Measurements from ENCODE around the gene ATP6V0C. TPM values are rescaled to one million over a fixed set of nuclear protein-coding genes. Genes with fewer than 3 reads are reported as not detected.

ATP6V0C gene
- total and polyA plus RNA-seq, 2 of the 13 experiments (the other 11 are each of a cell fraction or from before 2014, with no cell fraction given), result 10.4 to 20.1 TPM

- TF ChIP-seq RXRA (CRISPR knock-in tag; IDR thresholded peaks at IDR 0.05), result no peak; the same call in 1 of the 2 replicates
- TF ChIP-seq PHF20 (CRISPR knock-in tag; IDR thresholded peaks at IDR 0.05), result no peak
- no peak for TF ChIP-seq ZZZ3 (CRISPR knock-in tag; IDR thresholded peaks at IDR 0.05; ENCODE audit: borderline replicate concordance)
- TF ChIP-seq GTF2F1 (IDR thresholded peaks at IDR 0.05; ENCODE audit: low read length), result no peak
- TF ChIP-seq, protein P1, sequence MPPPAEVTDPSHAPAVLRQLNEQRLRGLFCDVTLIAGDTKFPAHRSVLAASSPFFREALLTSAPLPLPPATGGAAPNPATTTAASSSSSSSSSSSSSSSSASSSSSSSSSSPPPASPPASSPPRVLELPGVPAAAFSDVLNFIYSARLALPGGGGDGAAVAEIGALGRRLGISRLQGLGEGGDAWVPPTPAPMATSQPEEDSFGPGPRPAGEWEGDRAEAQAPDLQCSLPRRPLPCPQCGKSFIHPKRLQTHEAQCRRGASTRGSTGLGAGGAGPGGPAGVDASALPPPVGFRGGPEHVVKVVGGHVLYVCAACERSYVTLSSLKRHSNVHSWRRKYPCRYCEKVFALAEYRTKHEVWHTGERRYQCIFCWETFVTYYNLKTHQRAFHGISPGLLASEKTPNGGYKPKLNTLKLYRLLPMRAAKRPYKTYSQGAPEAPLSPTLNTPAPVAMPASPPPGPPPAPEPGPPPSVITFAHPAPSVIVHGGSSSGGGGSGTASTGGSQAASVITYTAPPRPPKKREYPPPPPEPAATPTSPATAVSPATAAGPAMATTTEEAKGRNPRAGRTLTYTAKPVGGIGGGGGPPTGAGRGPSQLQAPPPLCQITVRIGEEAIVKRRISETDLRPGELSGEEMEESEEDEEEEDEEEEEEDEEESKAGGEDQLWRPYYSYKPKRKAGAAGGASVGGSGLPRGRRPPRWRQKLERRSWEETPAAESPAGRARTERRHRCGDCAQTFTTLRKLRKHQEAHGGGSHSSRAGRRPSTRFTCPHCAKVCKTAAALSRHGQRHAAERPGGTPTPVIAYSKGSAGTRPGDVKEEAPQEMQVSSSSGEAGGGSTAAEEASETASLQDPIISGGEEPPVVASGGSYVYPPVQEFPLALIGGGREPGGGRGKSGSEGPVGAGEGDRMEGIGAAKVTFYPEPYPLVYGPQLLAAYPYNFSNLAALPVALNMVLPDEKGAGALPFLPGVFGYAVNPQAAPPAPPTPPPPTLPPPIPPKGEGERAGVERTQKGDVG (CRISPR knock-in tag; IDR thresholded peaks at IDR 0.05; ENCODE audit: borderline replicate concordance), result no peak
- TF ChIP-seq GPBP1L1 (CRISPR knock-in tag; IDR thresholded peaks at IDR 0.05), result no peak
- TF ChIP-seq, protein P2, sequence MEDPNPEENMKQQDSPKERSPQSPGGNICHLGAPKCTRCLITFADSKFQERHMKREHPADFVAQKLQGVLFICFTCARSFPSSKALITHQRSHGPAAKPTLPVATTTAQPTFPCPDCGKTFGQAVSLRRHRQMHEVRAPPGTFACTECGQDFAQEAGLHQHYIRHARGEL (CRISPR knock-in tag; IDR thresholded peaks at IDR 0.05), result no peak
- TF ChIP-seq ZNF891 (CRISPR knock-in tag; IDR thresholded peaks at IDR 0.05), result no peak
- TF ChIP-seq, protein P3, sequence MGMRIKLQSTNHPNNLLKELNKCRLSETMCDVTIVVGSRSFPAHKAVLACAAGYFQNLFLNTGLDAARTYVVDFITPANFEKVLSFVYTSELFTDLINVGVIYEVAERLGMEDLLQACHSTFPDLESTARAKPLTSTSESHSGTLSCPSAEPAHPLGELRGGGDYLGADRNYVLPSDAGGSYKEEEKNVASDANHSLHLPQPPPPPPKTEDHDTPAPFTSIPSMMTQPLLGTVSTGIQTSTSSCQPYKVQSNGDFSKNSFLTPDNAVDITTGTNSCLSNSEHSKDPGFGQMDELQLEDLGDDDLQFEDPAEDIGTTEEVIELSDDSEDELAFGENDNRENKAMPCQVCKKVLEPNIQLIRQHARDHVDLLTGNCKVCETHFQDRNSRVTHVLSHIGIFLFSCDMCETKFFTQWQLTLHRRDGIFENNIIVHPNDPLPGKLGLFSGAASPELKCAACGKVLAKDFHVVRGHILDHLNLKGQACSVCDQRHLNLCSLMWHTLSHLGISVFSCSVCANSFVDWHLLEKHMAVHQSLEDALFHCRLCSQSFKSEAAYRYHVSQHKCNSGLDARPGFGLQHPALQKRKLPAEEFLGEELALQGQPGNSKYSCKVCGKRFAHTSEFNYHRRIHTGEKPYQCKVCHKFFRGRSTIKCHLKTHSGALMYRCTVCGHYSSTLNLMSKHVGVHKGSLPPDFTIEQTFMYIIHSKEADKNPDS (CRISPR knock-in tag; IDR thresholded peaks at IDR 0.05), result no peak
- TF ChIP-seq ADNP (CRISPR knock-in tag; IDR thresholded peaks at IDR 0.05), result no peak
- peak; percentile 81; the same call in 1 of the 2 replicates for TF ChIP-seq ZBTB7A (CRISPR knock-in tag; IDR thresholded peaks at IDR 0.05)
- TF ChIP-seq GATAD2A (CRISPR knock-in tag; IDR thresholded peaks at IDR 0.05), result peak; percentile 52; the same call in 1 of the 2 replicates
- no peak for TF ChIP-seq TOPORS (CRISPR knock-in tag; IDR thresholded peaks at IDR 0.05)
- TF ChIP-seq SATB2 (CRISPR knock-in tag; IDR thresholded peaks at IDR 0.05), result no peak
- TF ChIP-seq ZNF563 (CRISPR knock-in tag; IDR thresholded peaks at IDR 0.05), result no peak
- TF ChIP-seq ZNF20 (CRISPR knock-in tag; IDR thresholded peaks at IDR 0.05), result no peak
- no peak for TF ChIP-seq ZBTB49 (CRISPR knock-in tag; IDR thresholded peaks at IDR 0.05; ENCODE audit: borderline replicate concordance)
- TF ChIP-seq NBN (conservative IDR thresholded peaks at IDR 0.05), result no peak
These were observed 12.6 kb upstream of the ATP6V0C start (continued) for GRCh38 chr16:2500918-2501750.
